HG02870 (cell line): ENCODE data around the gene XRRA1.
"Not testable (repeated sequence)": the region's sequence is repeated elsewhere in the genome, so short reads cannot be mapped to it uniquely, and the experiment has no call there.

ENCODE experiments used
- ATAC-seq: cut with Tn5 transposase; IDR thresholded peaks from one replicate; pipeline ENCODE4 v1.9.1; 2021; ENCODE audit warnings: mild to moderate bottlenecking, moderate library complexity; ENCODE audit not compliant: unreplicated experiment

The XRRA1 gene

DNA sequence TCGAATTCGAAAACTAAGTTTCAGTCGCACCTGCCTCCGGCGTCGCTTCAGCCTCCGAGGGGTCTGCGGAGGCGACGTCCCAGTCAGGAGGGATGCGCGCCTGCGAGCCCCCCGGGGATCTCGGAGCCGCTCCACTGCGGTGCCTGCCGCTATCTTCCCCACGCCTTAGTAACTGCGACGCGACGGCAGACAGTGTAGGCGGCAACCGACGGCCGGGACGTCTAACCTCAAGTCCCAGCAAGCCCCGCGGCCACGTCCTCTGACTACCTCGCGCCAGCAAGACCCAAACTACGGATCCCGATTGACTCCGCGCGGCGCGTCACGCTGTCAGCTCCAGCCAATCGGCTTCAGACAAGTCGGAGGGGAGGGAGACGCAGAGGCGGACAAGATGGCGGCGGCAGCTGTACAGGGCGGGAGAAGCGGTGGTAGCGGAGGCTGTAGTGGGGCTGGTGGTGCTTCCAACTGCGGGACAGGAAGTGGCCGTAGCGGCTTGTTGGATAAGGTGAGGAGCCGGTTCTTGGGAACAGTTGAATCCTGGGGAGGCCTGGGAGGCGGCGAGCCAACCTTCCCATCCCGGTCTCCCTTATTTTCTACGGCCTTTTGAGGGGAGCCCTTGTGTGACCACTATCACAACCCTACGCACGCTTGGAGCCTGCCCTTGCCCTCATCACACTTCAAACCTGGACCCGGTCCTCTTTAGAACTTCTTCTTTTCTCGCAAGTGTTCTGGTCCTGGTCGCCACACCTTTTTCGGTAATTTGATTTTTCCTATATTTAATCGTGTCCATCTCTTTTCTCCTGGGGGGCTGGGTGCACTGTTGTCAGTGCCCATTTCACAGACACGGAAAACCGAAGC is at the start of gene XRRA1, which contains the start of gene SPCS2:
Gene XRRA1 (minus strand): TSS at position 194 of the 855 bp plus-strand sequence. CDS start 8,213 bp downstream, outside the sequence.
Gene SPCS2 (plus strand): TSS at position 369 of the 855 bp plus-strand sequence. CDS start 20 bp downstream, at position 389.
- ATAC-seq = peak; percentile 85

DNA sequence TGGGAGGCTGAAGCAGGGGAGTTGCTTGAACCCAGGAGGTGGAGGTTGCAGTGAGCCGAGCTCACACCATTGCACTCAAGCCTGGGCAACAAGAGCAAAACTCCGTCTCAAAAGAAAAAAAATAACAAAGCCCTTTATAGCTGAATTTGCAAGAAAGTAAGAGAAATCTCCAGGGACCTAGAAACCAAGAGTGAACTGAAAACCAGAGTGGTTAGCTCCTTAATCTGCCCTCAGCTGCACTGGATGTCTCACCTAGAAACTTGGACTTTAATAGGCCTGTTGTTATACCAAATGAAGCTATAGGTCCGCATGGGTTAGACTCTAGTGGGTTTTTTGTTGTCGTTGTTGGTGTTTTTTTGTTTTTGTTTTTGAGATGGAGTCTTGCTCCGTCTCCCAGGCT is 44.0 kb upstream of the XRRA1 start:
- peak; percentile 37 for ATAC-seq

- ATAC-seq = no peak
Measured at GRCh38 chr11:74990941-74991340, 42.0 kb upstream of the XRRA1 start.

DNA sequence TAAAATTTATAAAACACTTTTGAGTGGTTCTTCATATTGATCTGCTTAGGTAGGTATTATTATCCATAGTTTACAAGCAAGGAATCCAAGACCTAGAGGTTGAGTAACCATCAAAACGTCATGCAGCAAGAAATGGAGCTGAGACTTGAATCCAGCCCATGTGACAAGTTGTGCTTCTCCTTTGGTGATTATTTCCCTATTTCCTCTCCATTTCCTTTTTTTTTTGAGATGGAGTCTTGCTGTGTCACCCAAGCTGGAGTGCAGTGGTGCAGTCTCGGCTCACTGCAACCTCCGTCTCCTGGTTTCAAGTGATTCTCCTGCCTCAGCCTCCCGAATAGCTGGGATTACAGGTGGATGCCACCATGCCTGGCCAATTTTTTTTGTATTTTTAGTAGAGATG is 41.3 kb upstream of the XRRA1 start:
- ATAC-seq = not testable (repeated sequence)

GRCh38 chr11:74989260-74989638 is 40.4 kb upstream of the XRRA1 start:
- ATAC-seq = peak; percentile 14

DNA sequence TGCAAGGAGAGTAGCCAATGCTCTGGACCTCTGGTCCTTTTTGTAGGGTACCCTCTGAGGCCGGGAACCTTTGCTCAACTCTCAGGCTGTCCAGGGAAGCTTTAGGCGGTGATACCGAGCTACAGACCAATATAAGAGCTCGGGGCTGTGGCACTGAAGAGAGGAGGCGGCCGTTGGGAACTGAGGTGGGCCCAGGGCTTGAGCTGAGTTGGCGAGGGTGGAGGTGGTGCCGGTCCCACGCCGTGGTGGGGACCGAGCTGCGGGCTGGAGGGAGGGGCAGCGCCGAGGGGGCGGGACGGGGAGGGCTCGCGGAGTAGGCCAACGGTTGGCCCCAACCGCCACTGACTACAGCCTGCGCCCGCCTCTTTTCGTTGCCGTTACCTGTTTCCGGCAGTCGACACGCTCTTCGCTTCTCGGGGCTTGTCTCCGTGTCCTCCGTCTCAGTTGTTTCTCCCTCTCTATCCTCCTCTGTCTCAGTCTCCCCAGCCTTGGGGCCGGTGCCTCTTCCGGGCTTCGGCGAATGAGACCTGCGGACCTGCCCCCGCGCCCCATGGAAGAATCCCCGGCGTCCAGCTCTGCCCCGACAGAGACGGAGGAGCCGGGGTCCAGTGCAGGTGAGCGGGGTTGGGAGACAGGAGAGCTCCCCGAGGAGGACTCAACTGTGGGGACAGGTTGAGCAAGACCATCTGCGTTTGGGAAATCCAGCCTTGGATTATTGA is 39.8 kb upstream of the XRRA1 start, which contains the start of gene NEU3:
Gene NEU3 (plus strand): TSS at position 393 of the 719 bp plus-strand sequence. CDS start 128 bp downstream, at position 521.
- ATAC-seq = peak; percentile 84

- ATAC-seq = no peak
Measured at GRCh38 chr11:74984730-74985129, 35.8 kb upstream of the XRRA1 start.

- ATAC-seq = no peak
Measured at GRCh38 chr11:74984070-74984469, 35.2 kb upstream of the XRRA1 start.

- no peak for ATAC-seq
Measured at GRCh38 chr11:74981888-74982287, 33.0 kb upstream of the XRRA1 start.

DNA sequence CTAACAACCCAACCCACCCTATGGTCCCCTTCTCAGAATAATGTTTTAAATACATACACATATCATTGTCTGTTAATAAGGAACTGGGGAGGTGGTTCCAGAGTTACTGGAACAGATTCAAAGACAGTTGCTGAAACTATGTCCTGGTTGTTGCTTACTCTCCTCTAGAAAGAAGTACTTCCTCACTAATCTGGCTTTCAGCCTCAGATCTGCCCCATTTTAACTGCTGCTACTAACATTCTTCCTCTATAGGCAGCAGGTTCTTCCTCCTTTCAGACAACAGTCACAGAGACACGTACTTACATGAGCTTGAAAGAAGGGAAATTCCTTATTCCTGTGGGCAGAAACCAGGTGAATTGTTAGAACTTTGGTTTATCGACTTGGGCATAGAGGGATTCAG is 31.7 kb upstream of the XRRA1 start:
- no peak for ATAC-seq

DNA sequence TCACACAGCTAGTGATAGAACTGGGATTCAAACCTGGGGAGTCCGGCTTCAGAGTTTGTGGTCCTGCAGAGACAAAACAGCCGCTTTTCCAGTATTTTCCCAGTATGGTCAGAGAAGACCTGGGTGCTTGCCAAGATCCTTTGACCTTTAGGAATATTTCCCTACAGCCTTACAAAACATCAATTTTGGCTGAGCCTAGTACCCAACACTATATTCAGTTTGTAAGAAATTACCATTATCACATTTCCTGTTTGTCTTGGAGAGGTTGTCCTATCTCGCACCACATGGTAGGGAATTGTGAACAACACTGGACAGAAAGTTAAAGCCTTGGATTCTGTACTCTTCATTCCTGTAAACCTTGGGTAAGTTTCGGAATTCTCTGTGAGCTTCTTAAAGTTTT is 29.1 kb upstream of the XRRA1 start:
- ATAC-seq = no peak

DNA sequence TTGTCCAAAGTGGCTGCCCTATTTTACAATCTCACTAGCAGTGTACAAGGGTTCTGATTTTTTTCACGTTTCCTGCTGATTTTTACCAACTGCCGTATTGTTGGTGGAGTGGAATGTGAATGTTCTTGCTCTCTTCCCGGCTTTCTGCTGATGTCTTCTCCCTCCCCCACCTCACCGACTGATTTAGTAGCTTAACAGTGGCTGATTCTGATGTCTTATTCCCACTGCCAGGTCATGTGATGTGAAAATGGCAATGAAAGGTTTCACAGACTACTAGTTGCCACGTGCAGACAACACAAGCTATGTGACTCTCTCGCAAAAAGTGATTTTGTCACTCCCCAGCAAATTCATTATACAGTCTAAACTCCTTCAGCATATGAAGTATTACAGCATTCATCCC is 22.5 kb upstream of the XRRA1 start:
- ATAC-seq = no peak

GRCh38 chr11:74970852-74971395 is 22.0 kb upstream of the XRRA1 start:
- no peak for ATAC-seq

DNA sequence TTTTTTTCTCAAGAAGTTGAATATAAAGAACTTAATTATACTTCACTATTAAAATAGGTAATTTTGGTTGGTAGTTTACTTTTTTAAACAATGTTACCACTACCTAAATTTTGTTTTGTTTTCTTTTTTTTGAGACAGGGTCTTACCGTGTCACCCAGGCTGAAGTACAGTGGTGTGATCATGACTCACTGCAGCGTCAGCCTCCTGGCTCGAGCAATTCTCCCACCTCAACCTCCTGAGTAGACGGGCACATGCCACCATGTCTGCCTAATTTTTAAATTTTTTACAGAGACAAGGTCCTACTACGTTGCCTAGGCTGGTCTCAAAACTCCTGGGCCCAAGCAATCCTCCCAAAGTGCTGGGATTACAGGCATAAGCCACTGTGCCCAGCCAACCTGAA is 17.8 kb upstream of the XRRA1 start:
- ATAC-seq = no peak

GRCh38 chr11:74960128-74960527 is 11.2 kb upstream of the XRRA1 start:
- ATAC-seq = not testable (repeated sequence)

- no peak for ATAC-seq
Measured at GRCh38 chr11:74957937-74958629, 9.2 kb upstream of the XRRA1 start.

DNA sequence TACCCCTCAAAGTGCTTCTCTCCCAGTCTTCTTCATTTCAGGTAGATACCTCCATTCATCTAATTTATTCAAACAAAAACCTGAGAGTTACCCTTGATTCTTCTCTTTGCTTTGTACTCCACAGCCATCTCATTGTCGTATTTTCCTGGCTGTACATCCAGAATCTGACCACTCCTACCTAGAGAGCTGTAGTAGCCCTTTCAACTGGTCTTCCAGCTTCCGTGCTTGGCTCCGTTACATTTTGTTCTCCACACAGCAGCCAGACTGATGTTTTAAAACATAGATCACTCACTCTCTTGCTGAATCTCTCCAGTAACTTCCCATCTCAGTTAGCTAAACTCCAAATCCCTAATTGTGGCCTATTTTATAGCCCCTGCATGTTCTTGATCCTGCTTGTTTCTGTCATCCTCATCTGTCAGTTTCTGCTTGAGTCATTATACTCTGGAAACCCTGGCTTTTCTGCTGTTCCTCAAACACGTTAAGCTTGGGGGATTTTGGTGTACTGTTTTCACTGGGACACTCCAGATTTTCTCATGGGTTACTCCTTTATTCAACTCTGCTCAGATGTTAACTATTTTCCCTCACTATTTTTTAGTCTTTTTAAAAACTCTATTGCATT is 7.6 kb upstream of the XRRA1 start:
- ATAC-seq = no peak

GRCh38 chr11:74954199-74954598 is 5.3 kb upstream of the XRRA1 start:
- ATAC-seq = no peak

GRCh38 chr11:74953451-74953850 is 4.6 kb upstream of the XRRA1 start:
- ATAC-seq = no peak

GRCh38 chr11:74952752-74953151 is 3.9 kb upstream of the XRRA1 start:
- ATAC-seq = no peak

DNA sequence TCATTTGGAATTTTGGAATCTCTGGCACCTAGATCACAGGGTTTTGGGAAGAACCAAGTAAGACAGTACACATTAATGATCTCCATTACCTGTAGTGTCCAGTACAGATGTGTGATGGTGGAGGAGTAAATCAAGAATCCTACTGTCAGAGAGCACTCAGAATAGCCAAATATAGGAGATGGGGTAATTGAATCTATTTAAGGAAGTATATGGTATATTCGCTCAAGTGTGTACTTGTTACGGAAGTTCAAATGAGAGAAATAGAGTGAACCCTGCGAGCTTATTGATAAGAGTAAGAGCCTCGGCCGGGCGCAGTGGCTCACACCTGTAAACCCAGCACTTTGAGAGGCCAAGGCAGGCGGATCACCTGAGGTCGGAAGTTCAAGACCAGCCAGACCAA is 2.3 kb upstream of the XRRA1 start:
- ATAC-seq = no peak
